Sigmoid colon (tissue), 7 donors: ENCODE data around the gene HMGN1. TPM values are rescaled to one million over a fixed set of nuclear protein-coding genes. Genes with fewer than 3 reads are reported as not detected.

Experiments used
- DNase-seq: peaks from one replicate; pipeline ENCODE4 v3.0.0-alpha.2; 2019
- H3K27ac ChIP-seq, 4 donors: fragments of 200-600 bp; sonication (generic); one replicate each; pipeline ENCODE4 v1.5.1; 2016 to 2019; ENCODE audit warnings: mild to moderate bottlenecking in 1 of 4
- H3K27me3 ChIP-seq, 3 donors: fragments of 200-600 bp; sonication (generic); one replicate each; pipeline ENCODE4 v1.5.1; 2019; ENCODE audit warnings: mild to moderate bottlenecking in 1 of 3
- H3K36me3 ChIP-seq, 4 donors: fragments of 200-600 bp; sonication (generic); one replicate each; pipeline ENCODE4 v1.5.1; 2016 to 2019
- H3K4me1 ChIP-seq, 4 donors: fragments of 200-600 bp; sonication (generic); one replicate each; pipeline ENCODE4 v1.5.1; 2017 to 2019
- H3K4me3 ChIP-seq, 4 donors: fragments of 200-600 bp; sonication (generic); one replicate each; pipeline ENCODE4 v1.5.1; 2017 to 2019; ENCODE audit warnings: mild to moderate bottlenecking in 2 of 4, moderate library complexity in 1 of 4
- H3K9me3 ChIP-seq, 4 donors: fragments of 200-600 bp in 3 of 4; sonication (generic) in 3 of 4; one replicate each; pipeline versions ENCODE4 v1.5.1 to v1.6.1; 2013 to 2019
- EP300 ChIP-seq, 4 donors: sonication (generic); formaldehyde crosslinking; IDR thresholded peaks; one replicate each; pipeline ENCODE4 v1.6.1; 2017; ENCODE audit warnings: antibody characterized with exemption in 4 of 4
- POLR2A ChIP-seq, 2 donors: fragments of 450-650 bp; IDR thresholded peaks; one replicate each; pipeline ENCODE4 v1.6.1; 2016; ENCODE audit warnings: antibody characterized with exemption in 2 of 2, mild to moderate bottlenecking in 2 of 2, moderate library complexity in 2 of 2
- POLR2AphosphoS5 ChIP-seq, 4 donors: sonication (generic); formaldehyde crosslinking; IDR thresholded peaks; one replicate each; pipeline ENCODE4 v1.6.1; 2017; ENCODE audit warnings: antibody characterized with exemption in 4 of 4
- WGBS, 2 donors: extraction: QIAGEN DNeasy Blood & Tissue Kit; methylation state at CpG; one replicate each; pipeline ENCODE4 v1.1.7; 2013; 5-methylcytosine and 5-hydroxymethylcytosine counted together
- intact Hi-C: fragments of 100-400 bp; cut with DNase I; formaldehyde crosslinking; loops from one replicate; pipeline ENCODE4 v1.15.1; 2023
- polyA plus RNA-seq, 3 donors: library from polyadenylated mRNA; stranded (reverse); fragments of 200-250 nt; gene quantifications; one replicate each; pipeline ENCODE4 v1.2.3, GENCODE V29; 2013
- total RNA-seq, 4 donors: library from RNA; depleted of rRNA; stranded (reverse); fragments of >200 nt; gene quantifications; one replicate each; pipeline ENCODE4 v1.1.0, GENCODE V29; 2016
- TF ChIP-seq, protein P1 (sequence below), 4 experiments: fragments of 450-650 bp in 3 of 4; fragments of 200-600 bp in 1 of 4; IDR thresholded peaks; one replicate each; pipeline ENCODE4 v1.5.1; 2016 to 2019; ENCODE audit warnings: antibody characterized with exemption in 4 of 4, mild to moderate bottlenecking in 3 of 4, moderate library complexity in 2 of 4
- donor health status: healthy with polysubstance abuse.
- donor health status: Bipolar disorder and iron deficiency.
- donor health status: healthy.

Gene HMGN1
- total and polyA plus RNA-seq, 7 donors = 48.2 to 191 (median 73.3) TPM

DNA sequence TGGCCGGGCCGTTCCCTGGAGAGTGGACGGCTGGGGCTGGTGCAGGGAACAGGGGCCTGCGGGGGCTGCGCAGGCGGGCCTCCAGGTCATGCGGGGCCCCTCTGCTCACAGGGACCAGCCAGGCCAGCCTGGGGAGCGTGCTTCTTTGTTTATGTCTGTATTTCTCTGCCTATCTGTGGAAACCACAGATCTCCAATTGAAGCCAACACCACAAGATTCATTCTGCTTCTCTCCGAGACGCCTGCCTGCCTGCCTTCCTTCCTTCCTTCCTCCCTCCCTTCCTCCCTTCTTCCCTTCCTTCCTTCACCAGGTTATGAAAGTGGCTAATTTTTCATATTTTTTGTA, 39.9 kb upstream of the HMGN1 start:
- Histone ChIP-seq H3K4me3 (peak overlapping the region in 3 of 4 donors; percentile 41 to 51 (median 47)), H3K27me3 (no peaks in the 10 kb centered on the region), H3K9me3 (no peaks in the 10 kb centered on the region), H3K4me1 (peaks cover 0 to 42% (median 26%) of the 10 kb centered on the region in 4 donors), H3K27ac (peak overlapping the region; percentile 72 to 84 (median 80)), H3K36me3 (peaks cover 0 to 34% (median 21%) of the 10 kb centered on the region in 4 donors)
- WGBS, 2 donors = 3% methylated on average over 10 of the region's 10 CpGs
- no peak for DNase-seq
- intact Hi-C loops = loop anchor here (1.0 to 2.0 kb wide), 3 partner anchors 40 to 208 kb away; partner anchors contain the start of gene HMGN1
- TF ChIP-seq POLR2AphosphoS5 (IDR thresholded peaks at IDR 0.05) (no peak), EP300 (IDR thresholded peaks at IDR 0.05) (no peak), POLR2A (IDR thresholded peaks at IDR 0.05) (no peak)
- TF ChIP-seq, protein P1, sequence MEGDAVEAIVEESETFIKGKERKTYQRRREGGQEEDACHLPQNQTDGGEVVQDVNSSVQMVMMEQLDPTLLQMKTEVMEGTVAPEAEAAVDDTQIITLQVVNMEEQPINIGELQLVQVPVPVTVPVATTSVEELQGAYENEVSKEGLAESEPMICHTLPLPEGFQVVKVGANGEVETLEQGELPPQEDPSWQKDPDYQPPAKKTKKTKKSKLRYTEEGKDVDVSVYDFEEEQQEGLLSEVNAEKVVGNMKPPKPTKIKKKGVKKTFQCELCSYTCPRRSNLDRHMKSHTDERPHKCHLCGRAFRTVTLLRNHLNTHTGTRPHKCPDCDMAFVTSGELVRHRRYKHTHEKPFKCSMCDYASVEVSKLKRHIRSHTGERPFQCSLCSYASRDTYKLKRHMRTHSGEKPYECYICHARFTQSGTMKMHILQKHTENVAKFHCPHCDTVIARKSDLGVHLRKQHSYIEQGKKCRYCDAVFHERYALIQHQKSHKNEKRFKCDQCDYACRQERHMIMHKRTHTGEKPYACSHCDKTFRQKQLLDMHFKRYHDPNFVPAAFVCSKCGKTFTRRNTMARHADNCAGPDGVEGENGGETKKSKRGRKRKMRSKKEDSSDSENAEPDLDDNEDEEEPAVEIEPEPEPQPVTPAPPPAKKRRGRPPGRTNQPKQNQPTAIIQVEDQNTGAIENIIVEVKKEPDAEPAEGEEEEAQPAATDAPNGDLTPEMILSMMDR (IDR thresholded peaks at IDR 0.05) = peak in 2 of 4 experiments; percentile 2 to 6

DNA sequence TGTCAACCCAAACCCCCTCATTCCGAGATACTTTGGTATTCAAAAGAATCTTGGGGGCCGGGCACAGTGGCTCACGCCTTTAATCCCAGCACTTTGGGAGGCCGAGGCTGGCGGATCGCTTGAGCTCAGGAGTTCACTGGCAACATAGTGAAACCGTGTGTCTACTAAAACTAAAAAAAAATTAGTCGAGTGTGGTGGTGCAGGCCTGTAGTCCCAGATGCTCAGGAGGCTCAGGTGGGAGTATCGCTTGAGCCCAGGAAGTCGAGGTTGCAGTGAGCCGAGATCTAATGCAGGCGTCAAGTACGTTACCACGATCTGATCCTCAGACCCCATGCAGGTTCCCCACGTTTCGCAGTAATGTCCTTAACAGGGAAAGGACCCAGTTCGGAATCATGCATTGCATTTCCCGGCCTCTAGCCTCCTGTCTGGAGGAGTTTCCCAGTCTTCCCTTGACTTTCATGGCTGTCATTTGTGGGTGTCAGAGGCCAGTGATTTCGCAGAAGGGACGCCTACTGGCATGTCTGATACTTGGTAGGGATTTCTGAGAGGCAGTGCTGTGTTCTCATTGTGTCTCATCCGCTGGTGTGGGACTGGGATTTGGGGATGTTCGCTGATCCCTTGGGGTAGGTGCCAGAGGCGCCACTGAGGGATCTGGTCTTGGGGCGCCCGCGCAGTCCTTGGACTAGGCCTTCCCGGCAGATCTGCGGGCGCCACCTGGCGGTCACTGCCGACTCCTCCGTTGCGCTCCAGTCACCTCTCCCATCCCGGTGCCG, 39.3 kb upstream of the HMGN1 start:
- Histone ChIP-seq H3K4me3 (peak overlapping the region; percentile 16 to 51 (median 44)), H3K27me3 (no peaks in the 10 kb centered on the region), H3K27ac (peak overlapping the region; percentile 72 to 84 (median 80)), H3K36me3 (peaks cover 0 to 28% (median 17%) of the 10 kb centered on the region in 4 donors), H3K4me1 (peaks cover 0 to 42% (median 26%) of the 10 kb centered on the region in 4 donors), H3K9me3 (no peaks in the 10 kb centered on the region)
- 18% methylated on average over 35 of the region's 35 CpGs for WGBS, 2 donors
- TF ChIP-seq, protein P1 (IDR thresholded peaks at IDR 0.05) = peak; percentile 74 to 97 (median 90)
- no peak for TF ChIP-seq EP300 (IDR thresholded peaks at IDR 0.05)
- peak in 1 of 4 donors; percentile 15 for TF ChIP-seq POLR2AphosphoS5 (IDR thresholded peaks at IDR 0.05)
- peak; percentile 94 for DNase-seq
- intact Hi-C loops = loop anchor here (1.0 to 2.0 kb wide), 3 partner anchors 39 to 207 kb away; partner anchors contain the start of gene HMGN1

DNA sequence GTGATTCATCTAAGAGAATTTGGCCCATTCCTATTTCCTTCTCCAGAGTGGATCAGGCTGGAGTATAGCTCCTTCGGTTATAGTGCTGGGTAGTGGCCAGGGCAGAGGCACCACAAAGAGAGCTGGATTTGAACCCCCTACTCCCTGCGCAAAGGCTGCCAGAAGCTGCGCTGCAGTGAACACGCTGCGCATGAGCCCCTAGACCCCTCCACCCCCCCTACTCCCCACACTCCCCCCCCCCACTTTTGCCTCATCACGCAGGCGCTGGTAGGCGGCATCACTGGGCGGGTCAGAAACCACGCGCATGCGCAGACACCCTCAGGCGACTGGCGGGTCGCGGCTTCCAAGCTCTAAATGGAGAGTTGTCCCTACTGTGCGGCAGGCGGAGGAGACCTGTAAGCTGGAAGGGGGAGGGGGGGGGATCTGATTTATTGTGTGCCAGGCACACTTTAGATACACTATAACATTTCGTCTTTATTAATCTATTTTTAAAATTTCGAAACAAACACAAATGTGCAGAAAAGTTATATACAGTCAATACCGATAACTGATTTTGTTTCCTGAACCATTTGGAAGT, 38.7 kb upstream of the HMGN1 start:
- no peaks in the 10 kb centered on the region for H3K27me3 ChIP-seq
- H3K4me3 ChIP-seq = peak overlapping the region; percentile 16 to 51 (median 44)
- H3K27ac ChIP-seq = peak overlapping the region; percentile 72 to 84 (median 80)
- DNase-seq = peak; percentile 95
- peaks cover 0 to 43% (median 26%) of the 10 kb centered on the region in 4 donors for H3K4me1 ChIP-seq
- TF ChIP-seq POLR2A (IDR thresholded peaks at IDR 0.05) = no peak
- TF ChIP-seq POLR2AphosphoS5 (IDR thresholded peaks at IDR 0.05) = peak in 2 of 4 donors; percentile 26 to 58
- WGBS, 2 donors = 13 to 27% methylated on average over 21 of the region's 21 CpGs
- peaks cover 0 to 22% (median 10%) of the 10 kb centered on the region in 4 donors for H3K36me3 ChIP-seq
- no peaks in the 10 kb centered on the region for H3K9me3 ChIP-seq
- intact Hi-C loops = loop anchor here (1.0 to 2.0 kb wide), 3 partner anchors 39 to 207 kb away; partner anchors contain the start of gene HMGN1

GRCh38 chr21:39386899-39387298, 38.0 kb upstream of the HMGN1 start:
- H3K4me1 ChIP-seq = peaks cover 0 to 50% (median 26%) of the 10 kb centered on the region in 4 donors
- H3K9me3 ChIP-seq = no peaks in the 10 kb centered on the region
- peak overlapping the region; percentile 72 to 84 (median 80) for H3K27ac ChIP-seq
- peaks cover 0 to 15% (median 4%) of the 10 kb centered on the region in 4 donors for H3K36me3 ChIP-seq
- DNase-seq = no peak
- TF ChIP-seq EP300 (IDR thresholded peaks at IDR 0.05) (no peak), POLR2A (IDR thresholded peaks at IDR 0.05) (no peak), POLR2AphosphoS5 (IDR thresholded peaks at IDR 0.05) (no peak)
- TF ChIP-seq, protein P1 (IDR thresholded peaks at IDR 0.05) = no peak
- 90 to 94% methylated on average over 11 of the region's 11 CpGs for WGBS, 2 donors
- intact Hi-C loops = no loop called here
- peak overlapping the region in 1 of 4 donors; percentile 47 for H3K4me3 ChIP-seq
- no peaks in the 10 kb centered on the region for H3K27me3 ChIP-seq

DNA sequence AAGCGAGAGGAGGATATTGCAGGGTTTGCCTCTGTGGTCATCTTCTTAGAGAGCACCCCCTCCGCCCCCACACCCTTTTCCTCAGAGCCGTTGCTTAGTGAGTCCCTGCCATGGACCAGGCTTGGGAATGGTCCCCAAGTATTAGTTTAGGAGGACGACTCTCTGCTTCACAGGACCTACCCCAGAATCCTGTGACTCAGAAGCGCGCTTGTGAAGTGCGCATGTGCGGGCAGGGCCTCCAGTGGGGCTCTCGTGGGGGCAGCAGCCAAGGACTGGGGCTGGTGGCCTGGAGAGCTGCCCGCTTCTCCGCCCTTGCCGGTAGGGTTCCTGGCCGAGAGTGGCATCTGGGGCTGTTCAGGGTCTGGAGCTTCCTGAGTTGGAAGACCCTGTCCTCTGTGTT, 37.3 kb upstream of the HMGN1 start:
- 70 to 73% methylated on average over 13 of the region's 13 CpGs for WGBS, 2 donors
- Histone ChIP-seq H3K4me1 (peaks cover 0 to 57% (median 31%) of the 10 kb centered on the region in 4 donors), H3K9me3 (no peaks in the 10 kb centered on the region), H3K27me3 (no peaks in the 10 kb centered on the region), H3K4me3 (peak overlapping the region; percentile 13 to 49 (median 38)), H3K36me3 (peaks cover 0 to 8% (median 0%) of the 10 kb centered on the region in 4 donors), H3K27ac (peak overlapping the region; percentile 75 to 84 (median 80))
- no peak for TF ChIP-seq POLR2AphosphoS5 (IDR thresholded peaks at IDR 0.05)
- TF ChIP-seq POLR2A (IDR thresholded peaks at IDR 0.05) = no peak
- TF ChIP-seq EP300 (IDR thresholded peaks at IDR 0.05) = no peak
- TF ChIP-seq, protein P1 (IDR thresholded peaks at IDR 0.05) = no peak
- peak; percentile 69 for DNase-seq
- intact Hi-C loops = no loop called here
